ENCODE data around the gene CA12.

DNA sequence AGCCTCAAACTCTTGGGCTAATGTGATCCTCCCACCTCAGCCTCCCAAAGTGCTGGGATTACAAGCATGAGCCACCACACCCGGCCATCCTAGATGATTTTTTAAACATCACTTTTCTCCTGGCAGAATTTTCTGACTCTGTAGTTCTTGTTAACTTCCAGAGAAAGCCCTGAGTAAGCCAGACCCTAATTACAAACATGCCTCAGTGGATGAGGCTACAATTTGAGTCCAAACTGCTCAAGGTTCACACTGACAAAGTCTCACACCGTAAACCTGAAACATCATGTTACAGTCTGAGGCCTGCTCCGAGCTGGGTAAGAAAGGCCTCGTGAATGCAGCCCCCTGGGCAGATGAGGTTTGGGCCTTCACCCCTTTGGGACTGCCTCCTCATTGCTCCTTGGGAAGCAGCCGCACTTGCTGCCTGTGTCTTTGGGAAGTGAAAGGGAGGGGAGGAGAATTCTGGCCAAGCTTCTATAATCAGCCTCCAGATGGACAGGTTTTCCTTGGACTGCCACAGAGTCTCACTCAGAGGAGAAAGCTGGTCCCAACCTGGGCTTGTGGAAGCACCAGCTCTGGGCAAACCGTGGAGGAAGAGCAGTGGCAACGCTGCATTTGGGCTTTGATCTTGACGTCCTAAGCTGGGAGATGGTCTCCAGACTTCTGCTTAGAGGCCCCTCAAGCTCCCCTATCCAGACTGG lies 46.0 kb downstream of the CA12 start:
- TF ChIP-seq POLR2AphosphoS5 (IDR thresholded peaks at IDR 0.05; ENCODE audit: borderline replicate concordance, low read depth, low read length): no peak
- no peak for TF ChIP-seq EZH2 (IDR thresholded peaks at IDR 0.05)
